Muscle of leg (tissue), 11 donors: ENCODE measurements around the gene STARD3. TPM values are rescaled to one million over a fixed set of nuclear protein-coding genes. Genes with fewer than 3 reads are reported as not detected.
A peak's percentile ranks its signal among the peaks of the same experiment; 100 is the strongest.

ENCODE experiments used
- DNase-seq: peaks from one replicate; pipeline ENCODE4 v3.0.0; 2013
- H3K27ac ChIP-seq: one replicate; pipeline ENCODE4 v1.5.1; 2013; ENCODE audit warnings: mild to moderate bottlenecking, low read length, control low read depth
- H3K27me3 ChIP-seq: one replicate; pipeline ENCODE4 v1.6.1; 2013; ENCODE audit warnings: low read length; ENCODE audit not compliant: control insufficient read depth, insufficient read depth
- H3K36me3 ChIP-seq: one replicate; pipeline ENCODE4 v1.6.1; 2013; ENCODE audit warnings: low read length; ENCODE audit not compliant: control insufficient read depth, insufficient read depth
- H3K4me1 ChIP-seq: one replicate; pipeline ENCODE4 v1.6.1; 2013; ENCODE audit warnings: low read length; ENCODE audit not compliant: control insufficient read depth, insufficient read depth
- H3K4me3 ChIP-seq: one replicate; pipeline ENCODE4 v1.5.1; 2013; ENCODE audit warnings: low read length, control low read depth
- H3K9me3 ChIP-seq: replicated peaks from 2 replicates; pipeline ENCODE4 v1.6.1; 2013; ENCODE audit warnings: low read depth, low read length; ENCODE audit not compliant: control insufficient read depth
- WGBS: methylation state at CpG from one replicate; pipeline ENCODE4 v1.1.5; 2013; ENCODE audit warnings: missing lambda C conversion rate; ENCODE audit not compliant: insufficient coverage; 5-methylcytosine and 5-hydroxymethylcytosine counted together
- polyA plus RNA-seq, 8 donors: library from polyadenylated mRNA; unstranded; fragments of 120-200 nt; gene quantifications; one replicate each; pipeline versions ENCODE4 v1.2.1 to v1.2.3, GENCODE V29; 2013; ENCODE audit warnings: inconsistent platforms in 1 of 8, low replicate concordance in 1 of 8; ENCODE audit not compliant: insufficient read length in 8 of 8, insufficient read depth in 1 of 8
- total RNA-seq: library from RNA; stranded (reverse); fragments of 120-200 nt; gene quantifications from one replicate; pipeline ENCODE4 v1.2.4, GENCODE V29; 2013

Gene STARD3
- total and polyA plus RNA-seq, 9 donors, result 12.5 to 41.5 (median 32.5) TPM

- 83% methylated on average over 3 of the region's 5 CpGs for WGBS
- Histone ChIP-seq H3K36me3 (peaks cover 12% of the 10 kb centered on the region), H3K4me3 (no peak overlapping the region), H3K27ac (no peak overlapping the region), H3K9me3 (no peaks in the 10 kb centered on the region), H3K4me1 (peaks cover 62% of the 10 kb centered on the region), H3K27me3 (peaks cover 25% of the 10 kb centered on the region)
- DNase-seq, result no peak
Observed at GRCh38 chr17:39674179-39674578, 37.2 kb downstream of the STARD3 start.

DNA sequence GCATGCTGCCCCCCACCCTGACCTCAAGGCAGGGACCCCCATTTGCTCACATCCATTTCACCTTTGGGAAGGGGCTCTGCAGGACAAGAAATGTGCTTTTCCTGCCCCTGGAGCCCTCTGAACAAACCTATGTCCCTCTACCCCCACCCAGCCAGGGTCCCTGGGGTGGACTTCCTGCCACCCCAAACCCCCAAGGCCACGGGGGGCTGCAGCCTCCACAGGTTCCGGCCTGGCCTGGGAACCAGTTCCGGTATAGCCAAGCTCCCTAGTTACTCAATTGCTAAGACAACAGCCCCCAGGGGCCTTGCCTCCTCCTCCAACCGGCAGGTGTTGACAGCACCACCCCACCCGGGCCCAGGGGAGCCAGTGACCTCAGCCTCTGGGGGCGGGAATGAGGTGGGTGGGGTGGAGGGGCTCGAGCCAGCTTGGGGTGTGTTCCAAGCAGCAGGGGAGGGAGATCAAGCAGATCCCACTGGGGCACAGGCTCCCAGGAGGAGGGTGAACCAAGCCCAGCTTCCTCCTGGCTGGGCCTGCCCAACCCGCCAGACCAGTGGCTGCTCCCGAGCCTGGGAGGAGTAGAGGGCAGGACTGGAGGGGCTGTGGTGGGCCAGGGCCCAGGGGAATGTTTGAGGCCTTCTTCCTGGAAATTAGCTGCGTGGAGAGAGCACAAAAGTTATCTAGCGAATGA, 37.9 kb downstream of the STARD3 start:
- Histone ChIP-seq H3K9me3 (no peaks in the 10 kb centered on the region), H3K27ac (peak overlapping the region; percentile 67), H3K4me1 (peaks cover 69% of the 10 kb centered on the region), H3K27me3 (peaks cover 19% of the 10 kb centered on the region), H3K4me3 (no peak overlapping the region), H3K36me3 (peaks cover 12% of the 10 kb centered on the region)
- WGBS, result 32% methylated on average over 8 of the region's 11 CpGs
- DNase-seq, result no peak

- Histone ChIP-seq H3K27me3 (peaks cover 12% of the 10 kb centered on the region), H3K27ac (peak overlapping the region; percentile 67), H3K9me3 (no peaks in the 10 kb centered on the region), H3K4me3 (no peak overlapping the region), H3K4me1 (peaks cover 76% of the 10 kb centered on the region), H3K36me3 (peaks cover 12% of the 10 kb centered on the region)
- WGBS, result 79% methylated on average over 8 of the region's 10 CpGs
- no peak for DNase-seq
Observed at GRCh38 chr17:39675390-39676082, 38.6 kb downstream of the STARD3 start.

DNA sequence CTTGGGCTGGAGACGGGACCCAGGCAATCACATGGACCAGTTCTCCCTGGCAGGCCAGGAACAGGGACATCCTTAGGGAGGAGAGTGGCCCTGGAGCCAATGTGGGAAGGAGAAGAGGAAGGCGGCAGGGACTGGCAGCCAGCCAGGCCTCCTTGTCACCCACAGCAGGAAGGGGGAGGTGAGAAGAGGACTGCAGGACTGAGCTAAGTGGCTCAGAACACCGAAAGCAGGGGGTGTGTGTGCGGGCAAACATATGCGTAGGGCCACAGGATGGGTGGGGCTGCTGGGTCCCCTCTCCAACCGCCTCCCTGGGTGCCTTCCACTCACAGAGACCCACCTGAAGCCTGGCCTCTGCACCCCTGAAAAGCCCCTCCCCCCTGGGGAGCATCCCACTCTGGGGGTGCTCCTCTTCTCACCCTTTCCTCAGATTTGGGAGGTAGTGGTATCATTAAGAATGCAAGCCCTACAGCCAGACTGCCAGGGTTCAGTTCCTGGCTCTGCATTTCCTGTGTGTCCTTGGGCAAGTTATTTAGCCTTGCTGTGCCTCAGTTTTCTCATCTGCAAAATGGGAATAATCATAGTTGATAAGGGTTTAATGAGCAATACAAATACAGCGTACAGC, 39.4 kb downstream of the STARD3 start:
- H3K4me3 ChIP-seq, result no peak overlapping the region
- 66% methylated on average over 3 of the region's 7 CpGs for WGBS
- DNase-seq, result no peak
- H3K9me3 ChIP-seq, result no peaks in the 10 kb centered on the region
- peak overlapping the region; percentile 90 for H3K27ac ChIP-seq
- peaks cover 12% of the 10 kb centered on the region for H3K36me3 ChIP-seq
- peaks cover 73% of the 10 kb centered on the region for H3K4me1 ChIP-seq
- peaks cover 4% of the 10 kb centered on the region for H3K27me3 ChIP-seq

GRCh38 chr17:39677072-39677471, 40.1 kb downstream of the STARD3 start:
- Histone ChIP-seq H3K4me1 (peaks cover 65% of the 10 kb centered on the region), H3K36me3 (peaks cover 12% of the 10 kb centered on the region), H3K27me3 (no peaks in the 10 kb centered on the region), H3K9me3 (no peaks in the 10 kb centered on the region), H3K4me3 (no peak overlapping the region), H3K27ac (peak overlapping the region; percentile 90)
- DNase-seq, result no peak
- 75% methylated on average over 6 of the region's 8 CpGs for WGBS

DNA sequence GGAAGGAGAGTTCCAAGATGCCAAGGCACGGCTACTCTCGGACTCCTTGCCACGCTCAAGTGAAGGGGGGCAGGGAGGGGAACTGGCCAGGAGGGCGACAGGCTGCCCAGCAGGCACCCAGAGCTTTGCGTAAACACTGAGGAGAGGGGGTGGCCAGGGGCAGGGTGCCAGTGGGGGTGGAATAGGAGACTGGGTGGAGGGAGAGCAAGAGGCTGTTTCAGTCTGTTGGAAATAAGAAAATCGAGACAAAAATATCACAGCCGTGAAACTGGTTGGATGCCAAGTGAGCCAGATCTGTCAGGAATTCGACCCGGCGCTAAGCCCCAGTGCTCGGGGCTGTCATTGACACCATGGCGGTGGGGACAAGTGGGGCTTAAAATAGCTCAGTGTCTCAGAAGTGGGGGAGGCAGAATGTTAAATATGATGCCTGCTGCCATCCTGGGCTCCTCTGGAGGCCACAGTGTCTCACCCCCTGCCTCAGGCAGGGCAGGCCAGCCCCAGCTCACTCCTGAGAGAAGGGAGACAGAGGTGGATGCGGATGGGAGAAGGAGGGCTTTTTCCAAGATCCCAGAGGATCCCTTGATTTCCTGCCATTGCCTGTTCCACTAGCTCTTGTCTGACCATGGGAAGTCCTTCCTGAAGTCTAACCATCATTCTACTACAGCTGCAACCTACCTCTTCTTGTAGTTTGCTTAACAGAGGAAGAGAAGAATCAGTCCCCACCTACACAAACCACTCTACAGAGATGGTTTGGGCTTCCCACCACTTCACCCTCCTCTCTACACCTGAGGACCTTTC, 40.8 kb downstream of the STARD3 start:
- peak; percentile 79 for DNase-seq

GRCh38 chr17:39678340-39679116, 41.6 kb downstream of the STARD3 start:
- 72% methylated on average over 6 of the region's 13 CpGs for WGBS
- Histone ChIP-seq H3K36me3 (peaks cover 20% of the 10 kb centered on the region), H3K4me1 (peaks cover 63% of the 10 kb centered on the region), H3K9me3 (no peaks in the 10 kb centered on the region), H3K27ac (peak overlapping the region; percentile 90), H3K27me3 (no peaks in the 10 kb centered on the region), H3K4me3 (no peak overlapping the region)
- no peak for DNase-seq

More for the DNA sequence above, 40.8 kb downstream of the STARD3 start:
- 46% methylated on average over 11 of the region's 13 CpGs for WGBS
- Histone ChIP-seq H3K4me1 (peaks cover 63% of the 10 kb centered on the region), H3K9me3 (no peaks in the 10 kb centered on the region), H3K4me3 (no peak overlapping the region), H3K27me3 (no peaks in the 10 kb centered on the region), H3K36me3 (peaks cover 15% of the 10 kb centered on the region), H3K27ac (peak overlapping the region; percentile 90)

DNA sequence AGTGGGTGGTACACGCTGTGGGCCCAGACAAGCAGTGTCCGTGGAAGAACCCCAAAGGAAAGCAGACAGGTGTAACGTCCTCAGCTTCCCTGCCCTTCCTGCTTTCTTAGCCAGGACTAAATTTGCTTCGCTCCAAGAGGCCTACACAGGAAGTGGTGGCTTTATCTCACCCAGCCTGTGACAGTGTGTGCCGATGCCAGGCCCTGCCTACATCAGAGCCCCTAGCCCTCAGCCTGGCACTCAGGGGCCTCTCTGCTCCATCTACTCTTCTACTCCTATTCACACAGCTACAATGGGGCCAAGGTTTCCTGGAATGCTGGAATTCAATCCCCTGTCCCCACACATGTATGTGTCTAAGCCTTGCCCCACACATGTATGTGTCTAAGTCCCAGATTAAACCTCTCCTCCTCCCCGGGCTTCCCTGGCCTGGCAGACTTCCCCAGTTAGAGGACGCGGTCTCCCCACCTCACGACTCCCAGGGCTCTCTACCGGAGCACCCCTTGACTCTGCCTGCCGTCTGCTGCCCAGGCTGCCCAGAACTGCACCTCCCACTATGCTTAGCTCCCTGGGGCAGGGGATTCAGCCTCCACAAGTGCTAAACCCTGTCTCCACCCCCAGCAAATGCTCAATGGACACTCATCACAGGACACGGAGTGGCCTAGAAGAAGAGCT, 42.7 kb downstream of the STARD3 start:
- Histone ChIP-seq H3K27ac (peak overlapping the region; percentile 64), H3K4me1 (peaks cover 59% of the 10 kb centered on the region), H3K9me3 (no peaks in the 10 kb centered on the region), H3K36me3 (peaks cover 29% of the 10 kb centered on the region), H3K27me3 (no peaks in the 10 kb centered on the region), H3K4me3 (no peak overlapping the region)
- no peak for DNase-seq
- WGBS, result 63% methylated on average over 11 of the region's 12 CpGs

DNA sequence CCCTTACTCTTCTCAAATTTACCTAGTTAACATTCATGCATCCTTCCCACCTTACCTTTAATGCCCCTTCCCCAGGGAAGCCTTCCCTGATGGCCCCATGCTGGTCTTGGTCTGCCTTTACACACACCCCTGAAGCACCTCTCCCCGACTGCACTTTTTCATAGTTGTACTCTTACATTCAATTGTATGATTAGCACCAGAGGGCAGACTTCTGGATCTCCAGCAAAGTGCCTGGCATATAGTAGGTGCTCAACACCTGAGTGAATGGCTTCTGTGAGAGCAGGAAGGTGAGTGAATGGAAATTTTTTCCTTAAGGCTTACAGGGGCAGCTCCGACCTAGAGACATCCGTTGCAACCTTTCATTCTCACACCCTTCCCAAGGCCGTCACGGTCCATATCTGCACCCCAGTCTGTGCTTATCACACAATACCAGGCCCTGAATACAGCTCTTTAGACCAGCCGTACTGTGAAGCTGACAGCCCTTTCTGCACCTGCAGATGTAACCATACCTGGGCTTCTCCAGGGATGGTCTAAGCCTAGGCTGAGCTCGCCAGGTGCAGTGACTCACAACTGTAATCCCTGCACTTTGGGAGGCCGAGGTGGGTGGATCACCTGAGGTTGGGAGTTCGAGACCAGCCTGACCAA, 46.5 kb downstream of the STARD3 start:
- Histone ChIP-seq H3K4me1 (peaks cover 34% of the 10 kb centered on the region), H3K9me3 (no peaks in the 10 kb centered on the region), H3K36me3 (peaks cover 28% of the 10 kb centered on the region), H3K27me3 (no peaks in the 10 kb centered on the region), H3K4me3 (no peak overlapping the region), H3K27ac (no peak overlapping the region)
- DNase-seq, result no peak
- WGBS, result 87% methylated on average over 3 of the region's 9 CpGs
